ENCODE results near the gene GABRG3.

DNA sequence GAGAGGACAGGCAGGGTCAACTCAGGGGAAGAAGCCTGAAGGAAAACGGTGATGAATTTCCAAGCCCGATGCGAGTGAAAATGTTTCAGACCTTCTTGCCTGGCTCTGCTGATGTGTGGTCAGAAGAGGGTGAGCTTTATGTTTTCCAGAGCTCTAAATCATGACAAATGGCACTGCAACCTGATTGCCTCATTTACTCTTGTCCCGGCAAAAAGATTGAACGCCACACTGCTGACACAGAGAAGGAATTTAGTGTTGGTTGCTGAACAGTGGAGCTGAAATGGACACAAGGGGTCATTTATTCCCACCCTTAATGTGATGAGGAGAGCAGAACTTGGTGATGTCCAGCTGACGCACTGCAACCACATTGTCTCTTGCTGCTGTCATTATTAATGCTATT is 36.1 kb upstream of the GABRG3 start:
- TF ChIP-seq, protein P1, sequence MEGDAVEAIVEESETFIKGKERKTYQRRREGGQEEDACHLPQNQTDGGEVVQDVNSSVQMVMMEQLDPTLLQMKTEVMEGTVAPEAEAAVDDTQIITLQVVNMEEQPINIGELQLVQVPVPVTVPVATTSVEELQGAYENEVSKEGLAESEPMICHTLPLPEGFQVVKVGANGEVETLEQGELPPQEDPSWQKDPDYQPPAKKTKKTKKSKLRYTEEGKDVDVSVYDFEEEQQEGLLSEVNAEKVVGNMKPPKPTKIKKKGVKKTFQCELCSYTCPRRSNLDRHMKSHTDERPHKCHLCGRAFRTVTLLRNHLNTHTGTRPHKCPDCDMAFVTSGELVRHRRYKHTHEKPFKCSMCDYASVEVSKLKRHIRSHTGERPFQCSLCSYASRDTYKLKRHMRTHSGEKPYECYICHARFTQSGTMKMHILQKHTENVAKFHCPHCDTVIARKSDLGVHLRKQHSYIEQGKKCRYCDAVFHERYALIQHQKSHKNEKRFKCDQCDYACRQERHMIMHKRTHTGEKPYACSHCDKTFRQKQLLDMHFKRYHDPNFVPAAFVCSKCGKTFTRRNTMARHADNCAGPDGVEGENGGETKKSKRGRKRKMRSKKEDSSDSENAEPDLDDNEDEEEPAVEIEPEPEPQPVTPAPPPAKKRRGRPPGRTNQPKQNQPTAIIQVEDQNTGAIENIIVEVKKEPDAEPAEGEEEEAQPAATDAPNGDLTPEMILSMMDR (IDR thresholded peaks at IDR 0.05) = no peak
- TF ChIP-seq POLR2A (IDR thresholded peaks at IDR 0.05) (no peak), EP300 (IDR thresholded peaks at IDR 0.05) (no peak), POLR2AphosphoS5 (IDR thresholded peaks at IDR 0.05) (no peak)
